Fibroblast of lung (primary cell): ENCODE measurements around the gene SRP72. TPM values are rescaled to one million over a fixed set of nuclear protein-coding genes. Genes with fewer than 3 reads are reported as not detected.
A peak's percentile ranks its signal among the peaks of the same experiment; 100 is the strongest.
"Not testable (repeated sequence)": the region's sequence is repeated elsewhere in the genome, so short reads cannot be mapped to it uniquely, and the experiment has no call there.

Experiments
- DNase-seq, 2 donors: peaks; one replicate each; pipeline versions ENCODE4 v3.0.0 to v3.0.0-alpha.2; 2010; ENCODE audit warnings: low read depth in 2 of 2
- H2AFZ ChIP-seq: 2 replicates; pipeline ENCODE4 v1.5.1; 2012; ENCODE audit warnings: low read length, control low read depth, inconsistent platforms
- H3K27ac ChIP-seq: 2 replicates; pipeline ENCODE4 v1.5.1; 2011; ENCODE audit warnings: low read length, control low read depth; ENCODE audit not compliant: insufficient read depth
- H3K27me3 ChIP-seq: 2 replicates; pipeline ENCODE4 v1.5.1; 2011; ENCODE audit warnings: mild to moderate bottlenecking, low read length; ENCODE audit not compliant: control insufficient read depth, insufficient read depth
- H3K36me3 ChIP-seq: 2 replicates; pipeline ENCODE4 v1.5.1; 2011; ENCODE audit warnings: low read length; ENCODE audit not compliant: control insufficient read depth, insufficient read depth
- H3K4me1 ChIP-seq: 2 replicates; pipeline ENCODE4 v1.5.1; 2011; ENCODE audit warnings: low read length; ENCODE audit not compliant: control insufficient read depth, insufficient read depth; ENCODE audit errors: extremely low read depth
- H3K4me2 ChIP-seq: 2 replicates; pipeline ENCODE4 v1.5.1; 2011; ENCODE audit warnings: low read length, control low read depth; ENCODE audit not compliant: insufficient read depth; ENCODE audit errors: extremely low read depth
- H3K4me3 ChIP-seq, 4 experiments: fragments of 200-600 bp in 1 of 4; sonication (generic) in 1 of 4; replicated peaks in 1 of 4; 2 replicates each; pipeline ENCODE4 v1.5.1; 2011 to 2016; ENCODE audit warnings: low read length in 4 of 4, low read depth in 3 of 4, mild to moderate bottlenecking in 3 of 4, control low read depth in 2 of 4, inconsistent platforms in 1 of 4, mixed read lengths in 1 of 4; ENCODE audit not compliant: insufficient read depth in 1 of 4; ENCODE audit errors: control extremely low read depth in 1 of 4
- H3K79me2 ChIP-seq: 2 replicates; pipeline ENCODE4 v1.5.1; 2012; ENCODE audit warnings: mild to moderate bottlenecking, low read length, inconsistent platforms; ENCODE audit not compliant: control insufficient read depth, insufficient read depth
- H3K9ac ChIP-seq: 2 replicates; pipeline ENCODE4 v1.5.1; 2011; ENCODE audit warnings: mild to moderate bottlenecking, low read length, control low read depth; ENCODE audit not compliant: insufficient read depth
- H3K9me3 ChIP-seq: 2 replicates; pipeline ENCODE4 v1.5.1; 2012; ENCODE audit warnings: low read depth, low read length; ENCODE audit not compliant: control insufficient read depth, insufficient read depth
- H4K20me1 ChIP-seq: 2 replicates; pipeline ENCODE4 v1.5.1; 2011; ENCODE audit warnings: low read length; ENCODE audit not compliant: control insufficient read depth, insufficient read depth; ENCODE audit errors: extremely low read depth
- EZH2 ChIP-seq: IDR thresholded peaks from 2 replicates; pipeline ENCODE4 v1.5.1; 2012; ENCODE audit warnings: low read length, control low read depth, mild to moderate bottlenecking; ENCODE audit errors: missing control alignments
- polyA plus RNA-seq, 2 donors: library from polyadenylated mRNA; depleted of rRNA in 1 of 2; stranded (reverse) in 1 of 2; unstranded in 1 of 2; fragments of >200 nt; gene quantifications; 2 replicates each; pipeline ENCODE4 v1.2.1, GENCODE V29; 2011 to 2012; ENCODE audit warnings: missing spikeins in 1 of 2
- total RNA-seq: library from RNA; depleted of rRNA; stranded (reverse); fragments of >200 nt; gene quantifications from 2 replicates; pipeline ENCODE4 v1.2.1, GENCODE V29; 2014
- TF ChIP-seq, protein P1 (sequence below), 2 donors: IDR thresholded peaks in 1 of 2; conservative IDR thresholded peaks in 1 of 2; 1 replicate in 1 of 2; 2 replicates in 1 of 2; pipeline ENCODE4 v1.5.1; 2011 to 2012; ENCODE audit warnings: low read length in 2 of 2, control low read depth in 1 of 2, inconsistent platforms in 1 of 2, low read depth in 1 of 2, mild to moderate bottlenecking in 1 of 2

SRP72 gene
- total and polyA plus RNA-seq, 2 donors (not counting 1 experiment from before 2014, with no cell fraction given), result 72.3 to 181 TPM

DNA sequence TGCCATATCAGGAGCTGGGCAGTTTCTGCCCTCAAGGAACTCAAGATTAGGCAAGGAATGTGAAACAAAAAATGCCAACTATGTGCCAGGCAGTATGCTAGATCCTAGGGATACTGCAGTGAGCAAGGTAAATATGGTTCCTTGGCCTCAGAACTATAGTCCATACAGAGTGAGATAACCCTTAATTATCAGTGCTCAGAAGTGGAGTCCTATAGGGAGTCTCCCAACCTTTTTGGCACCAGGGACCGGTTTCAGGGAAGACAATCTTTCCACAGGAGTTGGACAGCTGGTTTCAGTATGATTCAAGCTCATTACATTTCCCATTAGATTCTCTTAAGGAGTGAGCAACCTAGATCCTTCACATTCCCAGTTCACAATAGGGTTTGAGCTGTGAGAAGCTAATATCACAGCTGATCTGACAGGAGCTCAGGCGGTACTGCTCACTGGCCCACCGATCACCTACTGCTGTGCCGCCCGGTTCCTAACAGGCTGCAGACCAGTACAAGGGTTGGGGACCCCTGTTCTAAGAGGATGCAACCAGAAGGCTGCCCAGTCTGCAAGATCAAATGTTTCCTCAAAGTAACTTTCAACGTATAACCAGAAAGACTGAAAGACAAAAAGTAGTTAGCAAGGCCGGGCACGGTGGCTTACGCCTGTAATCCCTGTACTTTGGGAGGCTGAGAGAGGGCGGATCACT is 1.7 kb upstream of the SRP72 start:
- peak overlapping the region in 3 of 4 experiments; percentile 6 to 98 (median 97) for H3K4me3 ChIP-seq
- H2AFZ ChIP-seq, result no peak overlapping the region
- H3K9me3 ChIP-seq, result no peaks in the 10 kb centered on the region
- H3K9ac ChIP-seq, result no peak overlapping the region
- no peaks in the 10 kb centered on the region for H3K36me3 ChIP-seq
- no peaks in the 10 kb centered on the region for H3K27me3 ChIP-seq
- H3K79me2 ChIP-seq, result peaks cover 53% of the 10 kb centered on the region
- no peaks in the 10 kb centered on the region for H4K20me1 ChIP-seq
- TF ChIP-seq EZH2, result no peak
- TF ChIP-seq, protein P1, sequence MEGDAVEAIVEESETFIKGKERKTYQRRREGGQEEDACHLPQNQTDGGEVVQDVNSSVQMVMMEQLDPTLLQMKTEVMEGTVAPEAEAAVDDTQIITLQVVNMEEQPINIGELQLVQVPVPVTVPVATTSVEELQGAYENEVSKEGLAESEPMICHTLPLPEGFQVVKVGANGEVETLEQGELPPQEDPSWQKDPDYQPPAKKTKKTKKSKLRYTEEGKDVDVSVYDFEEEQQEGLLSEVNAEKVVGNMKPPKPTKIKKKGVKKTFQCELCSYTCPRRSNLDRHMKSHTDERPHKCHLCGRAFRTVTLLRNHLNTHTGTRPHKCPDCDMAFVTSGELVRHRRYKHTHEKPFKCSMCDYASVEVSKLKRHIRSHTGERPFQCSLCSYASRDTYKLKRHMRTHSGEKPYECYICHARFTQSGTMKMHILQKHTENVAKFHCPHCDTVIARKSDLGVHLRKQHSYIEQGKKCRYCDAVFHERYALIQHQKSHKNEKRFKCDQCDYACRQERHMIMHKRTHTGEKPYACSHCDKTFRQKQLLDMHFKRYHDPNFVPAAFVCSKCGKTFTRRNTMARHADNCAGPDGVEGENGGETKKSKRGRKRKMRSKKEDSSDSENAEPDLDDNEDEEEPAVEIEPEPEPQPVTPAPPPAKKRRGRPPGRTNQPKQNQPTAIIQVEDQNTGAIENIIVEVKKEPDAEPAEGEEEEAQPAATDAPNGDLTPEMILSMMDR (conservative IDR thresholded peaks at IDR 0.05 in 1 of 2, IDR thresholded peaks at IDR 0.05 in 1 of 2; ENCODE audit: low read depth in 1 of 2, low read length in 2 of 2), result no peak
- peak overlapping the region; percentile 93 for H3K27ac ChIP-seq
- peak overlapping the region; percentile 73 for H3K4me2 ChIP-seq
- peak in 1 of 2 donors; percentile 66 for DNase-seq
- peaks cover 2% of the 10 kb centered on the region for H3K4me1 ChIP-seq

DNA sequence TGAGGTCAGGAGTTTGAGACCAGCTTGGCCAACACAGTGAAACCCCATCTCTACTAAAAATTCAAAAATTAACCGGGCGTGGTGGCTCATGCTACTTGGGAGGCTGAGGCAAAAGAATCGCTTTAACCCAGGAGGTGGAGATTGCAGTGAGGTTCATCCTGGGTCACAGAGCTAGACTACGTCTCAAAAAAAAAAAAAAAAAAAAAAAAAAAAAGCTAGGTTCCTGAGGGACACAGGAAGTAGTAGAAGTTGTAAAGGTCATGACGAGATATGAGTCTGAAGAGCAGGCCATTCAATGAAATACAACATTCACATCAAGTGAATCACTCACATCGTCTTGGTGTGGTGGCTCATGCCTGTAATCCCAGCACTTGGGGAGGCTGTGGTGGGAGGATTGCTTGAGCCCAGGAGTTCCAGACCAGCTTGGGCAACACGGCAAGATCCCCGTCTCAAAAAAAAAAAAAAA is 1.1 kb upstream of the SRP72 start:
- not testable (repeated sequence) for H3K4me1 ChIP-seq, H3K36me3 ChIP-seq, H2AFZ ChIP-seq, H4K20me1 ChIP-seq, H3K9me3 ChIP-seq, H3K27me3 ChIP-seq
- H3K79me2 ChIP-seq, result peaks cover 53% of the 10 kb centered on the region
- DNase-seq, result peak; percentile 44 to 84
- H3K4me2 ChIP-seq, result peak overlapping the region; percentile 73
- H3K27ac ChIP-seq, result peak overlapping the region; percentile 93
- H3K4me3 ChIP-seq, result peak overlapping the region; percentile 81 to 98 (median 90)
- H3K9ac ChIP-seq, result peak overlapping the region; percentile 86

DNA sequence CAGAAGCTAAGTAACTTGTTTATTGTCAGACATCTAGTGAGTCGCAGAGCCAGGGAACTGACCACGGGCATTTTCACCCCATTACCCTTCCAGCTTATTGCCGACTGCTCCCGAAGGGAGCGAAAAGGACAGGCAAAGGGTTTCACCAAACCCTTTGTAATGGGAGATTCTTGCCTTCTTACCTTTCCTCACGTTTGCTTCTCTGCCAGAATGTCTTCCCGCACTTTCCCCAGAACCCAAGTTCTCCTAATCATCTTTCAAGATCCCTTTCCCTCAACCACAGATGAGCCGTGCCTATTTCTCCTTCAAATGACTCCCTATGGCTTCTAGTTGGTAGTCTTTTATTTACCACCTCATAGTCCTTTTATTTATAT is 520 bp upstream of the SRP72 start:
- Histone ChIP-seq H3K4me2 (peak overlapping the region; percentile 73), H3K4me3 (peak overlapping the region; percentile 81 to 98 (median 90)), H3K27ac (peak overlapping the region; percentile 93), H3K79me2 (peaks cover 53% of the 10 kb centered on the region), H3K36me3 (peaks cover 5% of the 10 kb centered on the region), H3K9ac (peak overlapping the region; percentile 86), H3K4me1 (peaks cover 2% of the 10 kb centered on the region), H3K9me3 (no peaks in the 10 kb centered on the region), H4K20me1 (no peaks in the 10 kb centered on the region), H2AFZ (peak overlapping the region; percentile 11), H3K27me3 (no peaks in the 10 kb centered on the region)
- TF ChIP-seq EZH2, result no peak
- TF ChIP-seq, protein P1 (conservative IDR thresholded peaks at IDR 0.05 in 1 of 2, IDR thresholded peaks at IDR 0.05 in 1 of 2; ENCODE audit: low read depth in 1 of 2, low read length in 2 of 2), result no peak
- no peak for DNase-seq
